MM.1S (cell line): ENCODE results near the gene CDH6.
A peak's percentile ranks its signal among the peaks of the same experiment; 100 is the strongest.

Experiments used
- DNase-seq: peaks from one replicate; pipeline ENCODE4 v3.0.0-alpha.2; 2015
- H2AFZ ChIP-seq: fragments of 300-600 bp; sonication (generic); 2 replicates; pipeline ENCODE4 v1.6.0; 2016; ENCODE audit warnings: antibody characterized with exemption, low read length
- H3F3A ChIP-seq: fragments of 300-600 bp; sonication (generic); 2 replicates; pipeline ENCODE4 v1.6.1; 2016; ENCODE audit warnings: mild to moderate bottlenecking, antibody characterized with exemption, low read length, moderate library complexity, mixed read lengths; ENCODE audit not compliant: insufficient read depth
- H3K27ac ChIP-seq: fragments of 300-600 bp; sonication (generic); 2 replicates; pipeline ENCODE4 v1.5.1; 2016; ENCODE audit warnings: mild to moderate bottlenecking, low read length
- H3K27me3 ChIP-seq: fragments of 300-600 bp; sonication (generic); replicated peaks from 2 replicates; pipeline ENCODE4 v1.6.0; 2016; ENCODE audit warnings: low read length; ENCODE audit not compliant: insufficient read depth
- H3K36me3 ChIP-seq: fragments of 300-600 bp; sonication (generic); replicated peaks from 2 replicates; pipeline ENCODE4 v1.6.1; 2016; ENCODE audit warnings: mild to moderate bottlenecking, low read length, mixed read lengths; ENCODE audit not compliant: insufficient read depth
- H3K4me1 ChIP-seq: fragments of 300-600 bp; sonication (generic); 2 replicates; pipeline ENCODE4 v1.6.1; 2016; ENCODE audit warnings: low read length, mixed read lengths
- H3K4me2 ChIP-seq: fragments of 300-600 bp; sonication (generic); 2 replicates; pipeline ENCODE4 v1.6.0; 2016; ENCODE audit warnings: low read depth, low read length
- H3K4me3 ChIP-seq: fragments of 300-600 bp; sonication (generic); 2 replicates; pipeline ENCODE4 v1.5.1; 2016; ENCODE audit warnings: low read length, mixed read lengths
- H3K79me2 ChIP-seq: fragments of 300-600 bp; sonication (generic); 2 replicates; pipeline ENCODE4 v1.6.1; 2016; ENCODE audit warnings: mixed run types, low read length, mixed read lengths
- H3K9ac ChIP-seq: fragments of 300-600 bp; sonication (generic); 2 replicates; pipeline ENCODE4 v1.6.1; 2016; ENCODE audit warnings: low read length, mixed read lengths
- H3K9me2 ChIP-seq: fragments of 300-600 bp; sonication (generic); replicated peaks from 2 replicates; pipeline ENCODE4 v1.6.1; 2016; ENCODE audit warnings: mild to moderate bottlenecking, low read length, mixed read lengths; ENCODE audit not compliant: insufficient read depth
- H3K9me3 ChIP-seq: fragments of 300-600 bp; sonication (generic); replicated peaks from 2 replicates; pipeline ENCODE4 v1.6.1; 2016; ENCODE audit warnings: mild to moderate bottlenecking, low read length, mixed read lengths; ENCODE audit not compliant: insufficient read depth
- H4K20me1 ChIP-seq: fragments of 300-600 bp; sonication (generic); 2 replicates; pipeline ENCODE4 v1.6.1; 2016; ENCODE audit warnings: mild to moderate bottlenecking, low read length, moderate library complexity, mixed read lengths; ENCODE audit not compliant: insufficient read depth
- EZH2 ChIP-seq: fragments of 300-600 bp; sonication (generic); optimal IDR thresholded peaks from 2 replicates; pipeline ENCODE3; 2017; ENCODE audit warnings: low read depth, mild to moderate bottlenecking, antibody characterized with exemption, low read length, mixed read lengths
- EZH2phosphoT487 ChIP-seq: fragments of 300-600 bp; sonication (generic); IDR thresholded peaks from 2 replicates; pipeline ENCODE4 v1.6.1; 2018; ENCODE audit warnings: antibody characterized with exemption, low read length
- TF ChIP-seq, protein P1 (sequence below): fragments of 300-600 bp; sonication (generic); IDR thresholded peaks from 2 replicates; pipeline ENCODE4 v1.5.1; 2016; ENCODE audit warnings: antibody characterized with exemption, low read length, mixed read lengths

CDH6 gene

DNA sequence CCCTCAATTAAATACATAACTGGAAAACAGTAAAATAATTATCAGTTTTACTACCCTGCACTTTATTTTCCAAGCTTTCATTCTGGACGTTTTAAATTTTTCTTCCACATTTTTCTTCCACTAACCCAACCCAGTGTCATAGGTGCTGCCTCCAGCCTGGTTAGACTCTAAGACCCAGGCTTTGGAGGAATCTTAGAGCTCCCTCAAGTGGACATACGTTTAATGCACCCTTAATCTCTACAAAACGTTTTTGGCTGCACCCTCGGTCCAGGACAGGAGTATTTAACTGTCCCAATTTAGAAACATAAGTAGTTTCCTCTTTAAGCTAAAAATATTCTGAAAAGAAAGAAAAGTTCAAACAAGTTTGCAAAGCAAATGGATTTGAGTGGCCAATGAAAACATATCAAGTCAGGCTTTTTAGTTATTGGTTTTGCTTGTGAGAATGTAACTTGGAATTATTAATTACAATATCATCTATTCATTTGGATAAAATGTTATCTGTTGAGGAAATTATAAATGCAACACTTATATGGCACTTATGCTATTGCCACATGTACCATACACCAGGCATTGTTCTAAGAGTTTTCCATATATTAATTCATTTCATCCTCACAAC lies 38.9 kb downstream of the CDH6 start:
- H3K36me3 ChIP-seq, result no peaks in the 10 kb centered on the region
- H3K79me2 ChIP-seq, result no peaks in the 10 kb centered on the region
- H3K9me2 ChIP-seq, result no peaks in the 10 kb centered on the region
- no peaks in the 10 kb centered on the region for H3F3A ChIP-seq
- H3K9ac ChIP-seq, result no peak overlapping the region
- H2AFZ ChIP-seq, result no peak overlapping the region
- no peak overlapping the region for H3K27ac ChIP-seq
- no peaks in the 10 kb centered on the region for H3K9me3 ChIP-seq
- no peak overlapping the region for H3K4me2 ChIP-seq
- H3K27me3 ChIP-seq, result no peaks in the 10 kb centered on the region
- H3K4me1 ChIP-seq, result no peaks in the 10 kb centered on the region
- peak; percentile 72 for DNase-seq
- H4K20me1 ChIP-seq, result no peaks in the 10 kb centered on the region
- H3K4me3 ChIP-seq, result no peak overlapping the region
- TF ChIP-seq EZH2phosphoT487, result no peak
- TF ChIP-seq, protein P1, sequence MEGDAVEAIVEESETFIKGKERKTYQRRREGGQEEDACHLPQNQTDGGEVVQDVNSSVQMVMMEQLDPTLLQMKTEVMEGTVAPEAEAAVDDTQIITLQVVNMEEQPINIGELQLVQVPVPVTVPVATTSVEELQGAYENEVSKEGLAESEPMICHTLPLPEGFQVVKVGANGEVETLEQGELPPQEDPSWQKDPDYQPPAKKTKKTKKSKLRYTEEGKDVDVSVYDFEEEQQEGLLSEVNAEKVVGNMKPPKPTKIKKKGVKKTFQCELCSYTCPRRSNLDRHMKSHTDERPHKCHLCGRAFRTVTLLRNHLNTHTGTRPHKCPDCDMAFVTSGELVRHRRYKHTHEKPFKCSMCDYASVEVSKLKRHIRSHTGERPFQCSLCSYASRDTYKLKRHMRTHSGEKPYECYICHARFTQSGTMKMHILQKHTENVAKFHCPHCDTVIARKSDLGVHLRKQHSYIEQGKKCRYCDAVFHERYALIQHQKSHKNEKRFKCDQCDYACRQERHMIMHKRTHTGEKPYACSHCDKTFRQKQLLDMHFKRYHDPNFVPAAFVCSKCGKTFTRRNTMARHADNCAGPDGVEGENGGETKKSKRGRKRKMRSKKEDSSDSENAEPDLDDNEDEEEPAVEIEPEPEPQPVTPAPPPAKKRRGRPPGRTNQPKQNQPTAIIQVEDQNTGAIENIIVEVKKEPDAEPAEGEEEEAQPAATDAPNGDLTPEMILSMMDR, result peak; percentile 83

DNA sequence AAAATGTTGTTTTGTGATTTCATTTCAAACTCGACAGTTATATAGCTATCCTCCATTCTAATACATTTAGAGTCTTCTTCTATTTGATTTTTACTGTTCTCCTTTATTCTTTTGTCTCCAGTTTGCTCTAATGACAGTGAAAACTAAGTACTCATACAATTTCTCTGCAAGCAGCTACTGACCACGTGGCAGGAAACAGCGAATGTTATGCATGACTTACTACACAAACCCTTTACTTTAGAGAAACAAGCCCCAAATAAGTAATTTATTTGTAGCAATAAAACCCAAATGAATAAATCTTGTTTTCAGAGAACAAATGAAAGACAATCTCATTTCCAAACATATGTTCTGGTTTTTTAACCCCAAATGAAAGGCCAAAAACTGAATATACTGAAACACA lies 41.9 kb downstream of the CDH6 start:
- no peak overlapping the region for H3K4me3 ChIP-seq
- H3K4me2 ChIP-seq, result no peak overlapping the region
- TF ChIP-seq EZH2 (no peak), EZH2phosphoT487 (no peak)
- TF ChIP-seq, protein P1, result no peak
- no peaks in the 10 kb centered on the region for H3K27me3 ChIP-seq
- H3K9me2 ChIP-seq, result no peaks in the 10 kb centered on the region
- no peaks in the 10 kb centered on the region for H4K20me1 ChIP-seq
- no peaks in the 10 kb centered on the region for H3K79me2 ChIP-seq
- no peak overlapping the region for H3K9ac ChIP-seq
- no peaks in the 10 kb centered on the region for H3K4me1 ChIP-seq
- no peaks in the 10 kb centered on the region for H3F3A ChIP-seq
- no peak overlapping the region for H3K27ac ChIP-seq
- DNase-seq, result no peak
- H2AFZ ChIP-seq, result no peak overlapping the region
- H3K36me3 ChIP-seq, result no peaks in the 10 kb centered on the region
- no peaks in the 10 kb centered on the region for H3K9me3 ChIP-seq

GRCh38 chr5:31236339-31236738 lies 42.9 kb downstream of the CDH6 start:
- Histone ChIP-seq H4K20me1 (no peaks in the 10 kb centered on the region), H3K4me1 (no peaks in the 10 kb centered on the region), H3K9ac (no peak overlapping the region), H2AFZ (no peak overlapping the region), H3F3A (no peaks in the 10 kb centered on the region), H3K36me3 (no peaks in the 10 kb centered on the region), H3K9me3 (no peaks in the 10 kb centered on the region), H3K79me2 (no peaks in the 10 kb centered on the region), H3K27ac (no peak overlapping the region), H3K4me2 (no peak overlapping the region), H3K27me3 (no peaks in the 10 kb centered on the region), H3K9me2 (no peaks in the 10 kb centered on the region), H3K4me3 (no peak overlapping the region)
- TF ChIP-seq EZH2 (no peak), EZH2phosphoT487 (no peak)
- TF ChIP-seq, protein P1, result no peak
- DNase-seq, result no peak
